Measurements from ENCODE around the gene ZNF330.
A peak's percentile ranks its signal among the peaks of the same experiment; 100 is the strongest.

Gene ZNF330

GRCh38 chr4:141238186-141238585 lies 17.5 kb downstream of the ZNF330 start:
- no peak for DNase-seq

GRCh38 chr4:141240259-141240658 lies 19.6 kb downstream of the ZNF330 start:
- no peak for DNase-seq

GRCh38 chr4:141240671-141241070 lies 20.0 kb downstream of the ZNF330 start:
- DNase-seq, result no peak

GRCh38 chr4:141241986-141242385 lies 21.3 kb downstream of the ZNF330 start:
- no peak for DNase-seq

- no peak for DNase-seq
These were observed 23.7 kb downstream of the ZNF330 start for GRCh38 chr4:141244419-141244818.

- DNase-seq, result peak; percentile 74
These were observed 25.5 kb downstream of the ZNF330 start for GRCh38 chr4:141246243-141246642.

- DNase-seq, result peak; percentile 38
These were observed 26.2 kb downstream of the ZNF330 start for GRCh38 chr4:141246683-141247429.

- peak; percentile 67 for DNase-seq
These were observed 26.7 kb downstream of the ZNF330 start for GRCh38 chr4:141247430-141247780.

GRCh38 chr4:141248029-141248428 lies 27.3 kb downstream of the ZNF330 start:
- DNase-seq, result peak; percentile 86

- DNase-seq, result no peak
These were observed 27.8 kb downstream of the ZNF330 start for GRCh38 chr4:141248486-141248885.

- DNase-seq, result peak; percentile 6
These were observed 33.6 kb downstream of the ZNF330 start for GRCh38 chr4:141254326-141254725.

GRCh38 chr4:141255016-141255415 lies 34.3 kb downstream of the ZNF330 start:
- peak; percentile 33 for DNase-seq

- DNase-seq, result no peak
These were observed 37.9 kb downstream of the ZNF330 start for GRCh38 chr4:141258558-141258957.

- DNase-seq, result peak; percentile 43
These were observed 55.1 kb downstream of the ZNF330 start for GRCh38 chr4:141275834-141276233.

- DNase-seq, result no peak
These were observed 62.5 kb downstream of the ZNF330 start for GRCh38 chr4:141283152-141283551.

GRCh38 chr4:141283563-141283962 lies 62.9 kb downstream of the ZNF330 start:
- DNase-seq, result no peak

All from HCEC 1CT (cell line).